Measurements from ENCODE around the gene LPCAT2. TPM values are rescaled to one million over a fixed set of nuclear protein-coding genes. Genes with fewer than 3 reads are reported as not detected.

The LPCAT2 gene
- polyA plus RNA-seq, 3 donors, result 28.5 to 49.7 (median 47.1) TPM

GRCh38 chr16:55502801-55503366 is 6.0 kb upstream of the LPCAT2 start:
- no peaks in the 10 kb centered on the region for H3K36me3 Mint-ChIP-seq
- H3K9me3 ChIP-seq (replicated peaks in 1 of 2; ENCODE audit: control insufficient read depth in 1 of 2, insufficient read depth in 1 of 2, low read length in 2 of 2), result no peaks in the 10 kb centered on the region
- no peak overlapping the region for H2AFZ ChIP-seq (ENCODE audit: insufficient read depth, low read depth, low read length, poor library complexity, severe bottlenecking)
- no peak overlapping the region for H3K4me2 ChIP-seq (replicated peaks; ENCODE audit: extremely low read depth, low read length, poor library complexity, severe bottlenecking)
- no peak overlapping the region for H3K27ac ChIP-seq (ENCODE audit: low read depth in 1 of 2, low read length in 2 of 2)
- 96% methylated on average over 13 of the region's 13 CpGs for WGBS (ENCODE audit: insufficient coverage)
- peaks cover 0 to 1% of the 10 kb centered on the region in 2 donors for H3K27me3 ChIP-seq (ENCODE audit: control insufficient read depth in 2 of 2, insufficient read depth in 2 of 2, low read length in 2 of 2)
- peaks cover 0 to 2% (median 0%) of the 10 kb centered on the region in 3 donors for H3K27me3 Mint-ChIP-seq (ENCODE audit: low read depth in 3 of 3)
- no peaks in the 10 kb centered on the region for H3K79me2 ChIP-seq (ENCODE audit: insufficient read depth, low read length)
- peaks cover 25% of the 10 kb centered on the region for H3K4me1 Mint-ChIP-seq
- H3K4me3 Mint-ChIP-seq, result no peak overlapping the region
- no peaks in the 10 kb centered on the region for H4K20me1 ChIP-seq (ENCODE audit: insufficient read depth, low read length)
- no peak overlapping the region for H3K27ac Mint-ChIP-seq
- H3K9me3 Mint-ChIP-seq, result peaks cover 0 to 4% (median 0%) of the 10 kb centered on the region in 7 donors
- intact Hi-C loops (cut with micrococcal nuclease), result no loop called here
- no peak overlapping the region for H3K9ac ChIP-seq (ENCODE audit: insufficient read depth, low read length, poor library complexity, severe bottlenecking)
- DNase-seq, result no peak
- H3K4me1 ChIP-seq (ENCODE audit: control insufficient read depth in 1 of 2, insufficient read depth in 2 of 2, low read length in 2 of 2), result peaks cover 16 to 18% of the 10 kb centered on the region in 2 donors
- no peak for TF ChIP-seq CTCF (IDR thresholded peaks at IDR 0.05)
- no peak overlapping the region for H3K4me3 ChIP-seq (replicated peaks in 1 of 3; ENCODE audit: low read depth in 2 of 3, low read length in 3 of 3)
- no peaks in the 10 kb centered on the region for H3K36me3 ChIP-seq (replicated peaks in 1 of 2; ENCODE audit: control insufficient read depth in 1 of 2, insufficient read depth in 2 of 2, low read length in 2 of 2)

GRCh38 chr16:55503726-55504550 is 4.9 kb upstream of the LPCAT2 start:
- peaks cover 0 to 4% (median 0%) of the 10 kb centered on the region in 7 donors for H3K9me3 Mint-ChIP-seq
- intact Hi-C loops (cut with micrococcal nuclease), result no loop called here
- H3K36me3 Mint-ChIP-seq, result no peaks in the 10 kb centered on the region

More at GRCh38 chr16:55503726-55504550, 4.9 kb upstream of the LPCAT2 start:
- no peak for TF ChIP-seq CTCF (IDR thresholded peaks at IDR 0.05)
- Histone ChIP-seq H2AFZ (ENCODE audit: insufficient read depth, low read depth, low read length, poor library complexity, severe bottlenecking) (no peak overlapping the region), H3K9me3 (replicated peaks in 1 of 2; ENCODE audit: control insufficient read depth in 1 of 2, insufficient read depth in 1 of 2, low read length in 2 of 2) (no peaks in the 10 kb centered on the region), H4K20me1 (ENCODE audit: insufficient read depth, low read length) (no peaks in the 10 kb centered on the region), H3K4me2 (replicated peaks; ENCODE audit: extremely low read depth, low read length, poor library complexity, severe bottlenecking) (no peak overlapping the region), H3K4me1 (ENCODE audit: control insufficient read depth in 1 of 2, insufficient read depth in 2 of 2, low read length in 2 of 2) (peaks cover 26 to 29% of the 10 kb centered on the region in 2 donors), H3K79me2 (ENCODE audit: insufficient read depth, low read length) (peaks cover under 1% of the 10 kb centered on the region), H3K27me3 (ENCODE audit: control insufficient read depth in 2 of 2, insufficient read depth in 2 of 2, low read length in 2 of 2) (no peaks in the 10 kb centered on the region), H3K36me3 (replicated peaks in 1 of 2; ENCODE audit: control insufficient read depth in 1 of 2, insufficient read depth in 2 of 2, low read length in 2 of 2) (no peaks in the 10 kb centered on the region), H3K9ac (ENCODE audit: insufficient read depth, low read length, poor library complexity, severe bottlenecking) (no peak overlapping the region), H3K27ac (ENCODE audit: low read depth in 1 of 2, low read length in 2 of 2) (no peak overlapping the region), H3K4me3 (replicated peaks in 1 of 3; ENCODE audit: low read depth in 2 of 3, low read length in 3 of 3) (no peak overlapping the region)
- WGBS (ENCODE audit: insufficient coverage), result 92% methylated on average over 4 of the region's 8 CpGs
- no peak overlapping the region for H3K27ac Mint-ChIP-seq
- peaks cover 0 to 2% (median 0%) of the 10 kb centered on the region in 3 donors for H3K27me3 Mint-ChIP-seq (ENCODE audit: low read depth in 3 of 3)
- H3K4me1 Mint-ChIP-seq, result peaks cover 35% of the 10 kb centered on the region
- DNase-seq, result no peak
- no peak overlapping the region for H3K4me3 Mint-ChIP-seq
